Umbilical cord (tissue), 2 donors: ENCODE results near the gene IFNL3. TPM values are rescaled to one million over a fixed set of nuclear protein-coding genes. Genes with fewer than 3 reads are reported as not detected.
"Not testable (repeated sequence)": the region's sequence is repeated elsewhere in the genome, so short reads cannot be mapped to it uniquely, and the experiment has no call there.

Source experiments
- DNase-seq: peaks from one replicate; pipeline ENCODE4 v3.0.0-alpha.2; 2015; ENCODE audit warnings: low spot score
- total RNA-seq: library from RNA; depleted of rRNA; stranded (reverse); fragments of >200 nt; gene quantifications from one replicate; pipeline ENCODE4 v1.2.3, GENCODE V29; 2014; ENCODE audit warnings: low replicate concordance; ENCODE audit not compliant: insufficient read depth

IFNL3 gene
- total RNA-seq, 1 donor from 2014 or later: not detected

GRCh38 chr19:39218230-39219007 is 26.4 kb downstream of the IFNL3 start:
- DNase-seq: no peak

- DNase-seq: no peak
Observed at GRCh38 chr19:39217094-39217493, 27.7 kb downstream of the IFNL3 start.

GRCh38 chr19:39215323-39215722 is 29.5 kb downstream of the IFNL3 start:
- not testable (repeated sequence) for DNase-seq

- no peak for DNase-seq
Observed at GRCh38 chr19:39212375-39212742, 32.4 kb downstream of the IFNL3 start.

- DNase-seq: peak; percentile 67
Observed at GRCh38 chr19:39211731-39212374, 33.0 kb downstream of the IFNL3 start.

GRCh38 chr19:39209196-39209595 is 35.6 kb downstream of the IFNL3 start:
- DNase-seq: no peak

GRCh38 chr19:39208175-39208795 is 36.5 kb downstream of the IFNL3 start:
- DNase-seq: no peak

- no peak for DNase-seq
Observed at GRCh38 chr19:39207293-39207836, 37.4 kb downstream of the IFNL3 start.

GRCh38 chr19:39206122-39206521 is 38.7 kb downstream of the IFNL3 start:
- DNase-seq: no peak

- no peak for DNase-seq
Observed at GRCh38 chr19:39205449-39205764, 39.4 kb downstream of the IFNL3 start.

- no peak for DNase-seq
Observed at GRCh38 chr19:39203372-39204341, 41.1 kb downstream of the IFNL3 start, which contains the start of gene SYCN. SYCN (minus strand) TSS chr19:39204263; CDS start chr19:39204254, 9 bp downstream.

- no peak for DNase-seq
Observed at GRCh38 chr19:39202998-39203355, 41.8 kb downstream of the IFNL3 start.

GRCh38 chr19:39200803-39201115 is 44.0 kb downstream of the IFNL3 start:
- no peak for DNase-seq

GRCh38 chr19:39200066-39200802 is 44.6 kb downstream of the IFNL3 start:
- DNase-seq: no peak

GRCh38 chr19:39199025-39199424 is 45.8 kb downstream of the IFNL3 start:
- DNase-seq: peak; percentile 73

GRCh38 chr19:39197808-39198207 is 47.0 kb downstream of the IFNL3 start:
- DNase-seq: no peak

GRCh38 chr19:39196860-39197562 is 47.8 kb downstream of the IFNL3 start, which contains the start of gene NCCRP1:
NCCRP1 (plus strand) TSS chr19:39196964; CDS start chr19:39196983, 19 bp downstream.
- no peak for DNase-seq

- no peak for DNase-seq
Observed at GRCh38 chr19:39196320-39196719, 48.5 kb downstream of the IFNL3 start.

- DNase-seq: no peak
Observed at GRCh38 chr19:39195755-39196154, 49.1 kb downstream of the IFNL3 start.
